ENCODE measurements around the gene MDC1.

Gene MDC1

GRCh38 chr6:30678964-30679726 is 37.9 kb downstream of the MDC1 start:
- Histone ChIP-seq H3K27ac (ENCODE audit: low read length) (no peak overlapping the region), H3K79me2 (ENCODE audit: low read length) (peaks cover 43% of the 10 kb centered on the region), H3K4me2 (ENCODE audit: low read length) (peak overlapping the region; percentile 85), H3K27me3 (ENCODE audit: low read depth, low read length) (no peaks in the 10 kb centered on the region), H3K9me3 (ENCODE audit: insufficient read depth, low read length) (no peaks in the 10 kb centered on the region), H3K4me1 (ENCODE audit: low read length) (peaks cover 29% of the 10 kb centered on the region), H4K20me1 (ENCODE audit: insufficient read depth, low read length) (peaks cover 10% of the 10 kb centered on the region; the same call in 1 of the 2 replicates), H3K9ac (ENCODE audit: low read length) (peak overlapping the region; percentile 16; the same call in 1 of the 2 replicates), H3K4me3 (ENCODE audit: low read length) (peak overlapping the region; percentile 49), H2AFZ (ENCODE audit: low read depth, low read length) (no peak overlapping the region), H3K36me3 (replicated peaks; ENCODE audit: low read depth, low read length) (peaks cover 10% of the 10 kb centered on the region)
- no peak for TF ChIP-seq EZH2phosphoT487 (IDR thresholded peaks at IDR 0.05; ENCODE audit: low read depth)
- peak; percentile 87 for TF ChIP-seq CTCF (IDR thresholded peaks at IDR 0.05; ENCODE audit: low read depth, low read length)

GRCh38 chr6:30676660-30677285 is 40.3 kb downstream of the MDC1 start:
- no peak overlapping the region for H3K9ac ChIP-seq (ENCODE audit: low read length)
- H3K4me2 ChIP-seq (ENCODE audit: low read length): no peak overlapping the region
- H3K79me2 ChIP-seq (ENCODE audit: low read length): peaks cover 29% of the 10 kb centered on the region
- H3K27ac ChIP-seq (ENCODE audit: low read length): no peak overlapping the region
- H3K4me3 ChIP-seq (ENCODE audit: low read length): no peak overlapping the region
- no peaks in the 10 kb centered on the region for H3K27me3 ChIP-seq (ENCODE audit: low read depth, low read length)
- H3K4me1 ChIP-seq (ENCODE audit: low read length): peaks cover 17% of the 10 kb centered on the region
- no peaks in the 10 kb centered on the region for H3K9me3 ChIP-seq (ENCODE audit: insufficient read depth, low read length)
- H2AFZ ChIP-seq (ENCODE audit: low read depth, low read length): no peak overlapping the region
- peaks cover 5% of the 10 kb centered on the region; the same call in 1 of the 2 replicates for H4K20me1 ChIP-seq (ENCODE audit: insufficient read depth, low read length)
- H3K36me3 ChIP-seq (replicated peaks; ENCODE audit: low read depth, low read length): peaks cover 7% of the 10 kb centered on the region
- TF ChIP-seq EZH2phosphoT487 (IDR thresholded peaks at IDR 0.05; ENCODE audit: low read depth): no peak
- no peak for TF ChIP-seq CTCF (IDR thresholded peaks at IDR 0.05; ENCODE audit: low read depth, low read length)

GRCh38 chr6:30672445-30673253 is 44.4 kb downstream of the MDC1 start, which contains the start of gene DHX16:
Gene DHX16, minus strand, starts transcription at chr6:30673006. Its CDS starts 165 bp downstream, at chr6:30672841.
- no peak within 1 kb of the TSS for H3K27ac ChIP-seq (ENCODE audit: low read length)
- H3K4me3 ChIP-seq (ENCODE audit: low read length): peak within 1 kb of the TSS; percentile 94
- TF ChIP-seq CTCF (IDR thresholded peaks at IDR 0.05; ENCODE audit: low read depth, low read length) (peak; percentile 69), EZH2phosphoT487 (IDR thresholded peaks at IDR 0.05; ENCODE audit: low read depth) (no peak)
- no peaks in the 10 kb centered on the region for H3K27me3 ChIP-seq (ENCODE audit: low read depth, low read length)
- peak within 1 kb of the TSS; percentile 65 for H3K9ac ChIP-seq (ENCODE audit: low read length)
- H2AFZ ChIP-seq (ENCODE audit: low read depth, low read length): peak within 1 kb of the TSS; percentile 60
- no peaks in the 10 kb centered on the region for H4K20me1 ChIP-seq (ENCODE audit: insufficient read depth, low read length)
- peaks cover 7% of the 10 kb centered on the region for H3K36me3 ChIP-seq (replicated peaks; ENCODE audit: low read depth, low read length)
- 0 out of 2 replicates have a peak, but pooled peaks cover 3% of the 10 kb centered on the region for H3K4me1 ChIP-seq (ENCODE audit: low read length)
- peak within 1 kb of the TSS; percentile 69 for H3K4me2 ChIP-seq (ENCODE audit: low read length)
- peaks cover 14% of the 10 kb centered on the region for H3K79me2 ChIP-seq (ENCODE audit: low read length)
- no peaks in the 10 kb centered on the region for H3K9me3 ChIP-seq (ENCODE audit: insufficient read depth, low read length)

All from OCI-LY3 (cell line).